ENCODE data around the gene PCNX2. TPM values are rescaled to one million over a fixed set of nuclear protein-coding genes. Genes with fewer than 3 reads are reported as not detected.

PCNX2 gene
- total RNA-seq, 1 donor from 2014 or later: 17.2 TPM

GRCh38 chr1:233080286-233080685 is 215.2 kb downstream of the PCNX2 start:
- Mint-ChIP-seq H3K27ac (ENCODE audit: unreplicated experiment) (no peak overlapping the region), H3K27me3 (ENCODE audit: unreplicated experiment) (no peaks in the 10 kb centered on the region), H3K4me3 (ENCODE audit: unreplicated experiment) (no peak overlapping the region), H3K4me1 (ENCODE audit: unreplicated experiment) (peaks cover 21% of the 10 kb centered on the region), H3K9me3 (ENCODE audit: unreplicated experiment) (no peaks in the 10 kb centered on the region), H3K36me3 (ENCODE audit: unreplicated experiment) (peaks cover 2% of the 10 kb centered on the region)
- DNase-seq (ENCODE audit: extremely low spot score, unreplicated experiment): no peak
- TF ChIP-seq CTCF (IDR thresholded peaks at IDR 0.05): no peak

GRCh38 chr1:233079574-233079973 is 216.0 kb downstream of the PCNX2 start:
- Mint-ChIP-seq H3K4me3 (ENCODE audit: unreplicated experiment) (no peak overlapping the region), H3K4me1 (ENCODE audit: unreplicated experiment) (peaks cover 27% of the 10 kb centered on the region), H3K36me3 (ENCODE audit: unreplicated experiment) (peaks cover 2% of the 10 kb centered on the region), H3K27ac (ENCODE audit: unreplicated experiment) (no peak overlapping the region), H3K27me3 (ENCODE audit: unreplicated experiment) (no peaks in the 10 kb centered on the region), H3K9me3 (ENCODE audit: unreplicated experiment) (no peaks in the 10 kb centered on the region)
- DNase-seq (ENCODE audit: extremely low spot score, unreplicated experiment): no peak
- TF ChIP-seq CTCF (IDR thresholded peaks at IDR 0.05): no peak

GRCh38 chr1:233078396-233078795 is 217.1 kb downstream of the PCNX2 start:
- Mint-ChIP-seq H3K4me3 (ENCODE audit: unreplicated experiment) (no peak overlapping the region), H3K36me3 (ENCODE audit: unreplicated experiment) (no peaks in the 10 kb centered on the region), H3K4me1 (ENCODE audit: unreplicated experiment) (peaks cover 27% of the 10 kb centered on the region), H3K27ac (ENCODE audit: unreplicated experiment) (no peak overlapping the region), H3K27me3 (ENCODE audit: unreplicated experiment) (no peaks in the 10 kb centered on the region), H3K9me3 (ENCODE audit: unreplicated experiment) (no peaks in the 10 kb centered on the region)
- no peak for DNase-seq (ENCODE audit: extremely low spot score, unreplicated experiment)
- TF ChIP-seq CTCF (IDR thresholded peaks at IDR 0.05): no peak

GRCh38 chr1:233075915-233076295 is 219.6 kb downstream of the PCNX2 start:
- Mint-ChIP-seq H3K36me3 (ENCODE audit: unreplicated experiment) (peaks cover 2% of the 10 kb centered on the region), H3K4me3 (ENCODE audit: unreplicated experiment) (no peak overlapping the region), H3K4me1 (ENCODE audit: unreplicated experiment) (peaks cover 12% of the 10 kb centered on the region), H3K9me3 (ENCODE audit: unreplicated experiment) (peaks cover 5% of the 10 kb centered on the region), H3K27me3 (ENCODE audit: unreplicated experiment) (no peaks in the 10 kb centered on the region), H3K27ac (ENCODE audit: unreplicated experiment) (no peak overlapping the region)
- no peak for TF ChIP-seq CTCF (IDR thresholded peaks at IDR 0.05)
- no peak for DNase-seq (ENCODE audit: extremely low spot score, unreplicated experiment)

- Mint-ChIP-seq H3K9me3 (ENCODE audit: unreplicated experiment) (peaks cover 14% of the 10 kb centered on the region), H3K27ac (ENCODE audit: unreplicated experiment) (no peak overlapping the region), H3K36me3 (ENCODE audit: unreplicated experiment) (peaks cover 11% of the 10 kb centered on the region), H3K4me3 (ENCODE audit: unreplicated experiment) (no peak overlapping the region), H3K27me3 (ENCODE audit: unreplicated experiment) (no peaks in the 10 kb centered on the region), H3K4me1 (ENCODE audit: unreplicated experiment) (peaks cover 22% of the 10 kb centered on the region)
- DNase-seq (ENCODE audit: extremely low spot score, unreplicated experiment): no peak
- no peak for TF ChIP-seq CTCF (IDR thresholded peaks at IDR 0.05)
These were observed 229.4 kb downstream of the PCNX2 start for GRCh38 chr1:233066087-233066486.
